Thyroid gland (tissue), 4 donors: ENCODE results near the gene ABCC6.

Experiments used
- CTCF ChIP-seq, 6 experiments: fragments of 200-600 bp in 3 of 6; fragments of 450-650 bp in 3 of 6; sonication (generic) in 3 of 6; IDR thresholded peaks; one replicate each; pipeline ENCODE4 v1.5.1; 2016 to 2019; ENCODE audit warnings: antibody characterized with exemption in 6 of 6, mild to moderate bottlenecking in 2 of 6, inconsistent platforms in 1 of 6, moderate library complexity in 1 of 6
- POLR2A ChIP-seq, 2 donors: fragments of 450-650 bp; IDR thresholded peaks; one replicate each; pipeline ENCODE4 v1.6.1; 2017; ENCODE audit warnings: antibody characterized with exemption in 2 of 2, mild to moderate bottlenecking in 2 of 2, moderate library complexity in 1 of 2

GRCh38 chr16:16145286-16145685 is 78.0 kb downstream of the ABCC6 start:
- no peak for TF ChIP-seq POLR2A (IDR thresholded peaks at IDR 0.05)
- TF ChIP-seq CTCF (IDR thresholded peaks at IDR 0.05), result no peak
